GM19467 (cell line): ENCODE results near the gene UBE2C.
A peak's percentile ranks its signal among the peaks of the same experiment; 100 is the strongest.
"Not testable (repeated sequence)": the region's sequence is repeated elsewhere in the genome, so short reads cannot be mapped to it uniquely, and the experiment has no call there.

ENCODE experiments used
- ATAC-seq: cut with Tn5 transposase; IDR thresholded peaks from one replicate; pipeline ENCODE4 v1.9.1; 2021; ENCODE audit warnings: mild to moderate bottlenecking, moderate library complexity; ENCODE audit not compliant: unreplicated experiment

The UBE2C gene

DNA sequence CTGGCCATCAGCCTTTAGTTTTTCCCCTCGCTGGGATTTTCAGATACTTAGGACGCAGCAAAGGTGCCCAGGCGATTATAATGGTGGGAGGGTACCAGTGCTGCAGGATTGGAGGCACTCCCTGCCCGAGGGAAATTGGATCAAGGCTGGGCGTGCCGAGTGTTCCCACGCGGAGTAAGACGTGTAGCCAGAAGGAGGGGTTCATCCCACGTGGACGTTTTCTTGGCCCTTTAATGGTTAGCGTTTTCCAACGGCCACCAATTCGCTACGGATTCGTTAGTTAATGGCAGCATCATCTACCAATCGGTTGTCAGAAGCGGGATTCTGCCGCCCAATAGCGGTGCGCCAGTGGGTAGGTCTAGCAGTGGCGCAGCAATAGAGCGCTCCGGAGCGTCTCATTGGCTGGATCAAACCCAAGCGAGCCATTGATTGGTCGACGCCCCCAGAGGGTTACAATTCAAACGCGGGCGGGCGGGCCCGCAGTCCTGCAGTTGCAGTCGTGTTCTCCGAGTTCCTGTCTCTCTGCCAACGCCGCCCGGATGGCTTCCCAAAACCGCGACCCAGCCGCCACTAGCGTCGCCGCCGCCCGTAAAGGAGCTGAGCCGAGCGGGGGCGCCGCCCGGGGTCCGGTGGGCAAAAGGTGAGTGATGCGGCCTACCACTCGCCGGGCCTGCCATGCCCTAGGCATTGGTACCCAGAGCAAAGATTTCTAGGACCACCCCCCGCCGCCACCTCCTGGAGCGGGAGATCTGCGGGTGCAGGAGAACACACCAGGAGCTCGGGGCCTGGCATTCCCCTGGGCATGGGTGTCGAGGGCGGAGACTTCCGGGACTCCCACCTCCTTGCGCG lies at the start of gene UBE2C:
UBE2C (plus strand) TSS at position 488 of the 849 bp plus-strand sequence; CDS start at position 540, 52 bp downstream.
- ATAC-seq = peak; percentile 96

DNA sequence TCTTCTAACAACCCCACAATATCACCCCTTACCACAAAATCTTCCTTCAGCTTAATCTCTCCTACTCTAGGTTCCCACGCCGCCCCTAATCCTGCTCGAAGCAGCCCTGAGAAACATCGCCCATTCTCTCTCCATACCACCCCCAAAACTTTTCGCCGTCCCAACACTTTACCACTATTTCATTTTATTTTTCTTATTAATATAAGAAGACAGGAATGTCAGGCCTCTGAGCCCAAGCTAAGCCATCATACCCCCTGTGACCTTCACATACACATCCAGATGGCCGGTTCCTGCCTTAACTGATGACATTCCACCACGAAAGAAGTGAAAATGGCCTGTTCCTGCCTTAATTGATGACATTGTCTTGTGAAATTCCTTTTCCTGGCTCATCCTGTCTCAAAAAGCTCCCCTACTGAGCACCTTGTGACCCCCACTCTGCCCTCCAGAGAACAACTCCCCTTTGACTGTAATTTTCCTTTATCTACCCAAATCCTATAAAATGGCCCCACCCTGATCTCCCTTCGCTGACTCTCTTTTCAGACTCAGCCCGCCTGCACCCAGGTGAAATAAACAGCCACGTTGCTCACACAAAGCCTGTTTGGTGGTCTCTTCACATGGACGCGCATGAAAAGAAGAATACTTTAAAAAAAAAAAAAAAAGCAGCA lies 47.7 kb upstream of the UBE2C start:
- ATAC-seq = not testable (repeated sequence)

DNA sequence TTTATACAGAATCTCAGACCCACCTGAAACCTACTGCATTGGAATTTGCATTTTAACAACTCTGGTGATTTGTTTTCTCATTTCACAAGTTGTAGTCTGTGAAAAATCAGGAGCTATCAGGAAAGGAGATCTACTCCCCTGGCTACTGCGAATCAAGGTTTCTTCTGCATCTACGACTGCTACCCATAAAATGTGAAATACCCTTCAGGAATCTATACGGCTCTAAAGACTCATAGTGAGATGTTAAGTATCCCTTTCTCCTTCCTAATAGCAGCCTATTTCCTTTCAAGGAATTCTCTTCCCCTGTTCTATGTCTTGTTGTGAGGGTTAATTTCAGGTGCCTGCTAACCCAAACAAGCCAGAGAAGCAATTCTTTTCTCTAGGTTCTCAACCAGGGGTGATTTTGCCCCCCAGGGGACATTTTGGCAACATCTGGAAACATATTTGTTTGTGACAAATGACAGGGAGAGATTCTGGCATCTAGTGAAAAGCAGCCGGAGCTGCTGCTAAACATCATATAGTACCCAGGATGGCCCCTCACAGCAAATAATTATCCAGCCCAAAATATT lies 47.1 kb upstream of the UBE2C start:
- no peak for ATAC-seq

DNA sequence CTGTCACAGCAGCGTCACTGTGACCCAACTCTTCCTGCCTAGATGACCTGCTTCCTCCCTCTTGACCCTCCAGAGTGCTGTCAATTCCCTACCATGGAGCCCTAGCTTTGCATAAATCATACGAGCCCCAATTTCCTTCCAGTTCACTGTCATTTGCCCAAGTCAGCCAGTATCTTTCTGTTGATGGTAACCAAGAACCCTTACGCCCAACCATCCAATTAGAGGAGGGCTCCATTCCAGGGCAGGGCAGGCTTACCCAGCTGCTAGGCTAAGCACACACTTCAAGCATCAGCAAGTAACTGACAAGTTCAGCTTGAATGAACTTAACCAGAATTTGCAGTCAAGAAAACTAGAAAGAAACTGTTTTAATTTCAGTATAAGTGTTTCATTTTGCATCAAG lies 46.5 kb upstream of the UBE2C start:
- no peak for ATAC-seq

DNA sequence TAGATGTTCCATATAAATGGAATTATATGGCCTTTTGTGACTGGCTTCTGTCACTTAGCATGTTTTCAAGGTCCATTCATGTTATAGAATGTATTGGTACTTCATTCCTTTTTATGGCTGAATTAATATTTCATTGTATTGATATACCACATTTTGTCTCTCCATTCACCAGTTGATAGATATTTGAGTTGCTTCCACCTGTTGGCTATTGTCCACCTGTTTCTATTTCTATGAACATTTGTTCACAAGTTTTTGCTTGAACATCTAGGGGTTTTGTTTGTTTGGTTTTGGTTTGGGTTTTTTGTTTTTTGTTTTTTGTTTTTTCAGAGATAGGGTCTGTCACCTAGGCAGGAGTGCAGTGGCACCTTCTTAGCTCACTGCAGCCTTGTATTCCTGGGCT lies 44.0 kb upstream of the UBE2C start:
- no peak for ATAC-seq

DNA sequence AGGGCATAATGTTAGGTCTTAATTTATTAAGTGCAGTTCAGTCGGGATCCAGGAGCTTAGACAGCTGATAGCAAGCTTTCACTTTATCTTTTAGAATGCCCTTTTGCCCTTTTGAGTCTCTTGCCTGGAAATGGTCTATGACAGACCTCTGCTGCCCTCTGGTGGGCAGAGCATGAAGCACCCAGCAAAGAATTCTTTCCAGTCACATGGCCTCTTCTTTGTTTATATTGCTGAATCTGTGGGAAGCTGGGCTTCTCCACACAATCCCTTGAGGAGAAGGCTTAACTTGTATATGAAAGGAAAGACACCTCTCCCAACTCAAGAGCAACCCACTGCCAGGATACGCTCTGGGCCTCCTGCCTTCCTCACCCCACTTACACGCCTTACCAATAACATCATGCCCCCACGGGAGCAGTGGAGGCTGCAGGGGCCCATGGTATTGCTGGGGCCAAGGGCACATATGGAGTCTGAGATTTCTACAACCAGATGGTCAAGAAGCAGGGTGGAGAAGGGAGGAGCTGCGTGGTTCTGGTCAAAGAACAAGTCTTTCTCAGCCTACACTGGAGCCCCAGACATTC lies 41.2 kb upstream of the UBE2C start:
- ATAC-seq = no peak

DNA sequence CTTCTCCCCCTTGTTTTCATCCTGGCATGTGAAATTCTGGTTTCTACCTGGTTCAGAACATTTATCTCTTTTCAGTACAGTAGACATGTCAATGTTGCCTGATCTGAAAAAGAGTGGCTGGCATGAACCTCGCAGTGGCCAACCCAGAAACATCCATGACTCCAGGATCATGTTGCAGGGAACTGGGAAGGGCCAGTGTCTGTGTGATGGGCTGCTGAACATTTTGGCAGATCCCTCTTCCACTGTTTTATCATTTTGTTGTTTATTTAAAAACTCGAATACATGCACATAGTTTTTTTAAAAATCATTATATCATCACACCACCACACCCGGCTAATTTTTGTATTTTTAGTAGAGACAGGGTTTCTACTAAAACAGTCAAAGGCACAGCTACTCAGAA lies 39.8 kb upstream of the UBE2C start:
- no peak for ATAC-seq

DNA sequence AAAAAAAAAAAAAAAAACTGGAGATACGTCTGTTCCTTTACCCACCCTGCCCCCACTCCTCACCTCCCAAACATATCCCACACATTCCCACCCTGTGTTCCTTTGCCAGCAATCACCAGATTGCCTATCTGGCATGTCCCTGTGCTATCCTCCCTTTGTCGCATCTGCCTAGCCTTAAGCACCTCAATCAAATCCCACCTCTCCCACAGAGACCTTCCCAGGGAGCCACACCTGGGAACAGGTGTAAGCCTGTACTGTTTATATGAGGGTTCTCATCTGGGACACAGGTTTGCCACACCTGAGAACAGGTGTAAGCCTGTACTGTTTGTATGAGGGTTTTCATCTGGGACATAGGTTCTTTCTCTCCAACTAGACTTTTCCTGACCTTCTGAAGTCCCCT lies 37.5 kb upstream of the UBE2C start:
- ATAC-seq = no peak

DNA sequence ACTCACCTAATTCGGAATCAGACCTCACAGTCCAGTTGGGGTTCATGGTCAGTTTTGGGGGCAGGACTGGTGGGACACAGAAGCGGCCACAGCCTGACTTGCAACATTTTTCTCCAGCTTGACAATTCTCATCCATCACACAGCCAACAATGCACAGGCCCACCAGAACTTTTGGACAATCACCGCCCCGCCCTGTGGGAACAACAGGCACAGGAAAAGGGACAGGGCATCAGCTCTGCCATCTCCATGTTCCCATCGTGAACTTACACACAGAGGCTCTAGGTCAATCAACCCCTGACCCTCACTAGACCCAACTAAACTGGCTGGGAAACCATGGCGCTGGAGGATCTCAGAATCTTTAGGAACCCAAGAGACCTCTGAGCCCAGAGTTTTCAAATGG lies 37.0 kb upstream of the UBE2C start:
- ATAC-seq = no peak

DNA sequence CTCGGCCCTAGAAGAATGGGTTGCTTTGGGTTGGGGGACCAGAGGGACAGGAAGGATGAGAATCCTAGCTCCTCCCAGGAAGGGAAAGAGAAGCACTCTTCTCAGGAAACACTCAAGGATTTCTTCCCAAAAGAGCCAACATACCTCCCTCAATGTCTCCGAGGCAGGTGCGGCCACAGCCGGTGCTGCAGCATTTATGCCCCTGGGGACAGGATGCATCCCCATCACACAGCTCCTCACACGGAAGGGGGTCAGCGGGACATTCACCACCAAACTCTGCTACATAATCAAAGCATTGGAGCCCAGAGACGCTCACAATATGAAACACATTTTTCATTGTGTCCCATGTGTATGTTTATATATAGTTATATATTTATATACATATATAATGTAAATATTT lies 35.5 kb upstream of the UBE2C start:
- ATAC-seq = no peak

DNA sequence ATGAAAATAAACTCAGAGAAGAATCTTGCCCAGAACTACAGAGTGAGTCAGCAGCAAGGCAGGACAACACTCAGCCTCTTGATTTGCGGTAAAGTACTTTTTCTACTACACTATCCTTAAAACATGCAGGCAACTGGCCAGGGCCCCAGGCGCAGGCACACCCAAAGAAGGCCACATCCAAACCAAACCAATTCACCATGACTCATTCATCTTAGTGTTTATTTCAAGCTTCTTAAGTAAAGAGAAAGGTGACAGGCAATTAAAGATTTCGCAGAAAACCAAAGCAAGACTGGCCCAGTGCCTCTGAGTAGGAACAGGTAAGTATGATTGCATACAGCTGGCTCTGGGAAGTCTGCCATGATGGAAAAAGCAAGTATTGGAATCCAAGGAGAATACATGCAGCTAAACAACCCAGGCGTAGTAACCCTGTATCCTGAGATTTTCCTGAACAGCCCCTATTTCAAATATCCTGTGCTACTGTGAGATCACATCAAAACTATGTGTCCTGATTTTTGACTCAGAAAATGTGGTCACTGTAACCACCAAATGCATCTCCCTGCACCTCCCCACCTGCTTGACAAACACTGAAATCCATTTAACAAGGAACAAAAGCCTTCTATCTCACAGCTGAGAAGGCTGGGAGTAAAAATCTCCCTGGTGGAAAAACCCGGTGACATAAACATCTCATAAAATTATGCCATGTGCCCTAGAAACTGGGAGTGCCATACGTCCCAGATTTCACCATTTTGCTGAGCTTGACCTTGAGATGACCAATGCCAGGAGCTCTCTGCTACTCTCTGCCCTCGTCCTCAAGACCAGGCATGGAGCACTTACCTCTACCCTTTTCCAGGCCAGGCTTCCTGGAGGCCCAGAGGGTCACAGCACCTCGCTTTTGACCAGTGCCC lies 33.2 kb upstream of the UBE2C start:
- no peak for ATAC-seq

DNA sequence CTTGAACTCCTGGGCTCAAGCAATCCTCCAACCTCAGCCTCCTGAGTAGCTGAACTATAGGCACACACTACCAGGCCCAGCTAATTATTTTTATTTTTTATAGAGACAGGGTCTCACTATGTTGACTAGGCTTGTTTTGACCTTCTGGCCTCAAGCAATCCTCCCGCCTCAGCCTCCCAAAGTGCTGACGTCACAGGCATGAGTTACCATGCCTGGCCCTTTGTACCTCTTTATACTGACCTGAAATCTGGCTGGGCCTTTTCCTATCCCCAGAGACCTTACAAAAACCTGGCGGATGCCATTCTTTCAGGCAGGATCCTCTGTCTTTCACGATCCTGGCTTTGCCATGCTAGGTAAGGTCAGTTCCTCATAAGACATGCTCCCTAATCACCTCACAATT lies 32.3 kb upstream of the UBE2C start:
- ATAC-seq = no peak

DNA sequence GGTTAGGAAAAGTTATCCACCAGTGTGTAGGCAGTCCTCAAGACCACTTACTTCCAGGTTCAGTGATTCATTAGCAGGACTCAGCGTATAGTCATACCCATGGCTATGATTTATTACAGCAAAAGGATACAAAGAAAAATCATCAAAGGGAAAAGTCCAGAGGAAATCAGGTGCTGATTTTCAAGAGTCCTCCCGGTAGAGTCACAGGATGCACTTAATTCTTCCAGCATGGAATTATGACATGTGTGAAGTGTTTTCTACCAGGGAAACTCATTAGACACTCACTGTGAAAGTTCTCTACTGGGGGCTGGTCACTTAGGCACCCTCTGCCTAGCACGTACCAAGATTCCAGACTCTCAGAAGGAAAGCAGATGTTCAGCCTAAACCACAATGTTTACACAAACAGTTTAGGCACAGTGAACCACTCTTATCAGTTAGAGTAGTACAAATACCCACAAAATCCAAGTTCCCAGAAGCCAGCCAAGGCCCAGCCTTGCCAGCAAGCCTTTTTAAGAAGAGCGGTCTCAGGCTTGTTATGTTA lies 31.0 kb upstream of the UBE2C start:
- no peak for ATAC-seq

DNA sequence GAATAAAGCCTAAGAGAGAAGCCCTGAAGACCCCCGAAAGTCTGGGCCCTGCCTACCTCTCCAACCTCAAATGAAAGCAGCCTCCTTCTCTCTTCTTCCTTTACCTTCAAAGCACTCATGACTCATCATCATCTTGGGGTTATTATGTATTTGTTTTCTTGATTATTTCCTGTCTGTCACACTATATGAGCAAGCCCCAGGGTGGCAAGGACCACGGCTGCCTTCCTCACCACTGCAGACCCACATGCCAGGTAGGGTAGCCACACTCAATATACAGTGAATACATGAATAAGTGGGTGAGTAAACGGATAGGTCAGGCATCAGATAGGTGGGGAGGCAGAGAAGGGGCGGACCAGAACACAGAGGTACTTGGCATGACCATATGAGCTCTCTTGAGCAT lies 29.6 kb upstream of the UBE2C start:
- ATAC-seq = no peak

DNA sequence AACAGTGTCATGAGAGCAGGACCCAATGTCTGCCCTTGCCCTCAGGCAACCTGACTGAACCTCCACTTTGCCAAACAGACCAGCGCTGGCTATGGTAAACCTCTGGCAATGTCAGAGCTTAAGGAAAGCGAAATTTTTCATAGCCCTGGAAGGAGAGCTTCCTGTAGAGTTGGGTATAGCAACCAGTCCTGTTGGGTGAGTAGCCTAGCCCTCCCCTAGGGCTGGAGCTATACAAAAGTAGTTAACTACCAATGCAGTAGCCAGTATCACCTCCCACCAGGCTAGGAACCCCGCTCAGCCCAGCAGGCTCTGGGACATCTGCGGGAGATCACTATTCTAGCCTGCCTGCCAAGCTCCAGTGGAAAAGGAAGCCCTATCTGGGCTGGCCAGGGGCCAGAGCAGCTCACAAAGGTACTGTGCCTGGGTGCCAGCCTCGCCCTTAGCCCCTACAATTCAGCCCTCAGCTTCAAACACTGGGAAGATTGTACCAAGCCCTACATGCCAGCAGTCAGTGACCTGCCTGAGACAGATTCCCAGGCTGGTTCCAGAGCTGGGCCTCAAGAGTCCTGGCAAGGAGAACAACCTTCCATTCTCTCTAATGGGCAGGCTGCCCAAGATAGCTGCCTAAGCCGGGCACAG lies 28.7 kb upstream of the UBE2C start:
- ATAC-seq = no peak

DNA sequence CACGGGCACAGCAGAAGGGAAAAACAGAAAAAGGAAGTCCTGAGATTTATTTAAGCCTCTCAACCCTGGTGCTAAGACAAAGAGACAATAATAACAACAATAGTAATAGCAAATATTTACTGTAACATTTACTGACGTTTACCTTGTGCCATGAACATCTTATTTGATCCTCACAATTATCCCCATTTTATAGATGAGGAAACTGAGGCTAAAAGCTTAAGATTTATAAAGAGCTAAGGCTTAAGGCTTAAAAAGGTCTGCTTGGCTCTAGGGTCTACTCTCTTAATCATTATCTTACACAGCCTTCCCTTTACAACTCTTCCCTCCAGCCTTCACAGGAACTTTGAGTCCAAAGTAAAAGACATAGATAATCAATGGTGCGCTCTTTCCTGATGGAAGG lies 24.1 kb upstream of the UBE2C start:
- no peak for ATAC-seq

DNA sequence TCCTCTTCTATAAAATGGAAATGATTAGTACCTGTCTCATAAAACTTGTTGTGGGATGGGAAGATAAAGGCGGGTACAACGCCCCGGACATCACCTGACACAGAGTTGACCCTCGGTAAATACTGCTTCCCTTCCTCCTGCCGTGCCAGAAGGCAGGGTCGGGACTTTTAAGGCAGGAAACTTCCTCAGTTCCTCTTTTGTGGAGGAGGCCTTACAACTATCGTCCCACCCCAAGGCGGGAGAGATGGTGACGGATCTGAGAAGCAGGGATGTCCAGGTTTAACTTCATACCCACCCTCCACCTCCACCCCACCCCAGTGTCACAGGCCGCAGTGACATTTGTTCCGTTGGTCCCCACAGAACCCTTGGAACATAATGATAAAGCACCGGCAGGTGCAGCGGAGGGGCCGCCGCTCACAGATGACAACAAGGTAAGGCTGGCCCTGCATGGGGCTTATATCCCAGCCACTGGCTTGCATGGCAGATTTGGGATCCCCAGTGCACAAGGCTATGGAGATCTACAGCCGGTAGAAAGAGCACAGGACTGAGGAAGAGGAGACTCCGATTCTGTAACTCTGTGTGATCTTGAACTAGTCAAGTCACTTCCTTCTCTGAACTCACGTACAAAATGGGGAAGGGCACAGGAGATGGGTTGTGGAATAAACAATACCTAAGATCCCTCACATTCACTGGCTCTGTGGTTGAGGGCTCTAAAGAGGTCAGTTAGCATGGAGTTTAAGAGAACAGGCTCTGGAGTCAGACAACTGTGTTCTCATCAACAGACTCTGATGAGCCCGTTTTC lies 19.9 kb upstream of the UBE2C start:
- peak; percentile 3 for ATAC-seq

DNA sequence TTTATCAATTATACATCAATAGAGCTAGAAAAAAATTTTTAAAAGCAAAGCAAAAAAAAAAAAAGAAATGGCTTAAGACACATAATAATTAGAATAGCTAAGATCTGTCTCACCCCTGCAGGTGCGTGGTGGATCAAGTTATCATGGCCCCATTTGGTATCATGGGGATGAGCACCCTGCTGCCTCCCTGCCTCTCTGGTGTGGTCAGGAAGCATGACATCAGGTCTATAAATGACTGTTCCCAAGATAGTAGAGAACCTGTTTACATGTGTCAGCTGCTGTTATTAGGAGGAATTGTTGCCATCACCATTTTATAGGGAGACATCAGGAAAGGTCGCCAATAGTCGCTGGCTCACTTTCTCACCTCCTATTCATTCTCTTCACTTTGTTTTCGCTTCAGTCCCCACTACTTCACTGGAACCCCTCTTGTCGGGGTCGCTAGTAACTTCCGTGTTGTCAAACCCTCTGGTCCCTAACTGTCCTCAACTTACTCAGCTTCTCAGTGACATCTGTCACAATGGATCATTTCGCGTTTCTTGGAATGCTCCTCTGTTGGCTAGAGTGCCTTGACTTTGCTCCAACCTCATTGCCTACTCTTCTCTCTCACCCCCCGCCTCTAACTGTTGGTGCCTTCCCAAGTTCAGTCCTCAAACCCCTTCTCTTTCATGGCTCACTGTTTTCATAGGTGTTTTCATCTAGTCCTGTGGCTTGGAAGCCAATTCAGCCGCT lies 15.9 kb upstream of the UBE2C start:
- no peak for ATAC-seq
